NCI-H1105 treated with DMSO at 0.1 percent for 48 hours (cell line): ENCODE results near the gene CLEC18A.
"Not testable (repeated sequence)": the region's sequence is repeated elsewhere in the genome, so short reads cannot be mapped to it uniquely, and the experiment has no call there.

Experiments
- DNase-seq: peaks from one replicate; lab custom pipeline; 2025; lab: John Stamatoyannopoulos, UW

The CLEC18A gene

DNA sequence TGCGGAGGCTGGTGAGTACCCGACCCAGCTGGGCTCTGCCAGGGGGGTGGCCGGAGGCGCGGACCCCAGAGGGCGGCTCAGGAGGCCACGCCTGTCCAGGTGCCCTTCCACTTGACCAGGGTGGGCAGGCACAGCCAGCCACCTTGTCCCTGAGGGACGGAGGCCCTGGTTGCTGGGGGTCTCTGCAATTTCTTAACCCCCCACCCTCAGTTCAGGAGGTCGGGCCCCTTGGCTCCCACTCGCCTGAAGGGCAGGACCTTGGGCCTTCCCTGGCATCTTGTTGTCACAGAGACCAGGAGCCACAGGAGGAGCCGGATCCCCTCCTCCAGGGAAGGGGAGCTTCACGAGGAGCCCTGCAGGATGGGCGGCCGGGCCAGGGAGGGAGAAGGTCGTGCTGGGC lies 982 bp downstream of the CLEC18A start:
- not testable (repeated sequence) for DNase-seq

DNA sequence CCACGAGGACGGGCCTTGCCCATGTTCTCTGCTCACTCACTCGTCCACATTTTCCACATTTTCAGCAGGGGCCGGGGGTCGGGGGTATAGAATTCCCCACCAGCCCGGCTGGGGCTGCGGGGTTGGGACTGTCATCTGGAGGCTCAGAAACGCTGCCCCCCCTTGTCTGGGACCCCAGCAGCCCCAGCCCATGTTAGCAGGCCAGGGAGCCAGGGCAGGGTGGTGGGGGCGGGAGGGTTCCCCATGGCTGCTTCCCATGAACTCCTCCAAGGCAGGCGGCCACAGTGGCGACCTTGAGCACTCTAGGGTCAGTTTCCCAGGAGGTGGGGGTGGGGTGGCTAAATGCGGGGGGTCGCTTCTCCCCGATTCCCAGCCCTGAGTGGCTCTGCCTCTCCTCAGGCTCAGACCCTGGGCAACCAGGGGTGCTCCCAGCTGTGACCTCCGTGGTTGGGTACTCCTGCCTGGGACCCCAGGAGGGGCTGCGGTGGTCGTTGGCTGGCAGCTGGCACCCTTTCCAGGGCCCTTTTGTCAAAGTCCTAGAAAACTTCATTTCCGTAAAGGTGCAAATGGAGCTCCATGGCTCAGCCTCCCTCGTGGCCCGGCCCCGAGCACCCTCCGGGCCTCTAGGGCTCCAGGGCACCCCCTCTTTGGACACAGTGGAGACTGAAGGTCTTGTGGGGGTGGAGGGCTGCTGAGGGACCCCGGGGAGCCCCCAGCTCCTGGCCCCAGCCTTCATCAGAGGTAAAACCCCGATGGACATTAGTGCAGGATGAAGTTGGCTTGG lies 1.6 kb downstream of the CLEC18A start:
- not testable (repeated sequence) for DNase-seq

DNA sequence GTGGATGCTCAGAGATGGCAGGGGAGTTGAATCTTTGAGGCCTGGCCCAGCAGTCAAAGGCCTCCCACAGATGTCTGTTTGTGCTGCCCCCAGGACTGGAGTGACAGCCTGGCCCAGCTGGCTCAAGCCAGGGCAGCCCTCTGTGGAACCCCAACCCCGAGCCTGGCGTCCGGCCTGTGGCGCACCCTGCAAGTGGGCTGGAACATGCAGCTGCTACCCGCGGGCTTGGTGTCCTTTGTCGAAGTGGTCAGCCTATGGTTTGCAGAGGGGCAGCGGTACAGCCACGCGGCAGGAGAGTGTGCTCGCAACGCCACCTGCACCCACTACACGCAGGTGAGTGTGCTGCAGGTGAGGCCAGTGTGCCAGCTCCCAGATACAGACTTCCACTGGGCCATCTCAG lies 3.1 kb downstream of the CLEC18A start:
- not testable (repeated sequence) for DNase-seq

DNA sequence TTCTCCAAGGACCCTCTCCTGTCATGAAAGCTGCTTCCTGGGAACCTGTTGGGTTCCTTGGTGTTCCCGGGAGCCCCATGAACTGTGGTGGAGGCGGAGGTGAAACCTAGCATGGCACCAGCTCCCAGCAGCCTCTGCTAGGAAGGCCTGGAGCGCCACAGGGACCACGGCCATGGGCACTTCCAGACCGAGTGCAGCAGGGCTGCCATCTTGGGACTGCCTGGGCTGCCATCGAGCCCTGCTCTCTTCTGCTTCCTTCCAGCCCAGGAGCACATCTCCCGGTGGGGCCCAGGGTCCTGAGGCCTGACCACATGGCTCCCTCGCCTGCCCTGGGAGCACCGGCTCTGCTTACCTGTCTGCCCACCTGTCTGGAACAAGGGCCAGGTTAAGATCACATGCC lies 12.2 kb downstream of the CLEC18A start:
- DNase-seq: not testable (repeated sequence)

DNA sequence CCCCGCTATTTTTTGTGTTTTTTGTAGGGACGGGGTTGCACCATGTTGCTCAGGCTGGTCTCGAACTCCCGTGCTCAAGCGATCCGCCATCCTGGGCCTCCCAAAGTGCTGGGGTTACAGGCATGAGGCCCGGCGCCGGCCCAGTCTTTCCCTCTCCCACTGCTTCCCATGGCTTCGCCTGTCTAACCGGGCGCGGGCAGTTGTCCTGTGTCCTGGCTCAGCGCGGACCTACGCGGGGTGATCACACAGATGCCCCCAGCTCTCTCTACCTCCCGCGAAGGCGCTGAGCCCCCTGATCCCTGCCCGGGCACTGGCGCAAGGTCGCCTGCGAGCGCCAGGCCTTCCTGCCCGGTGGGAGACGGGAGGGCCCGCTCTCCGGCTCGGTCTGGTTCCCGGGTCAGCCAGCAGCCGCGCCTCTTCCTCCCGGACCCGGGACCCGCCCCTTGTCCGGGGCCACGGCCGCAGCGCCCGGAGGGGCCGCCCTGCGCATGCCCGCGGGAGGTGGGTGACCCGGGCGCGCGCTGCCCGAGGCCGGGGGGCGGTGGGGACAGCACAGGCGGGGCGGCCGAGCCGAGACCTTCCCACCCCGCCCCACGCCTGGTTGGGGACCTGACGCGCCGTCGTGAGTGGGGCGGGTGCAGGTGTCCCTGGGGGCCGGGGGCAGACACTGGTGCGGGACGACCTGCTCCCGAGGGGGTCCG lies 14.0 kb downstream of the CLEC18A start:
- DNase-seq: not testable (repeated sequence)

DNA sequence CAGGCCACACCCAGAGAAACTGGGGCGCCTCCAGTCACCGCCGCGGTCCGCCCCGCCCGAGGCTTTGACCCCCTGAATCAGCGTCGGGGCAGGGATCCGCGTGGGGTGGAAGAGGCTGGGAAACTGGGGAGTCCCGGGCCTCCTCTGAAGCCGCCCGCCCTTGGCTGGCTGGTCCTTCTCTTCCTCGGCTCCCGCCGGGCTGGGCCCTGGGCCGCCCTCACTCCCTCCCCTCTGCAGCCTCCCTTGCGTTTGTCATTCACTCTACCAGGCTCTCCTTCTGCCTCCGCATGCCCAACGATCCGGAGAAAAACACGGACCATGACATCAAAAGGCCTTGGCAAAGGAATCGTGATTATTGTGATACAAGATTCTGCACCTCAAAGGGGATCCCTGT lies 14.5 kb downstream of the CLEC18A start:
- not testable (repeated sequence) for DNase-seq

DNA sequence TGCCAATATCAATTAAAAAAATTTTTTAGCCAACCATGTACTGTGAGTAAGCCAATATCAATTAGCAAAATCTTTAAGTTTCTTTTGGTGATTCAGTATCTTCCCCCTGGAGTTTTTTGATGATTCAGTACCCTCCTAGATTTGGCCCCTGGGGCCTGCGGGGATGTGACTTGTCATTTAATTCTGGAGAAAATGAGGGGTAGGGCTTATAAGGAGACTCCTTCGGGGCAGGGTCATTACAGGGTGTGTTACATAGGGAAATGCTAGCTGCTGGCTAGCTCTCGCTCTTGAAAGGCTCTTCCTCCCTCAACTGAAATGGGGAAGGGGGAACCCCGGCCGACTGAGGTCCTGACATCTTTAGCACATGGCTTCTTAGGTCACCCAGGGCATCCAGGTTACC lies 16.6 kb downstream of the CLEC18A start:
- DNase-seq: not testable (repeated sequence)

DNA sequence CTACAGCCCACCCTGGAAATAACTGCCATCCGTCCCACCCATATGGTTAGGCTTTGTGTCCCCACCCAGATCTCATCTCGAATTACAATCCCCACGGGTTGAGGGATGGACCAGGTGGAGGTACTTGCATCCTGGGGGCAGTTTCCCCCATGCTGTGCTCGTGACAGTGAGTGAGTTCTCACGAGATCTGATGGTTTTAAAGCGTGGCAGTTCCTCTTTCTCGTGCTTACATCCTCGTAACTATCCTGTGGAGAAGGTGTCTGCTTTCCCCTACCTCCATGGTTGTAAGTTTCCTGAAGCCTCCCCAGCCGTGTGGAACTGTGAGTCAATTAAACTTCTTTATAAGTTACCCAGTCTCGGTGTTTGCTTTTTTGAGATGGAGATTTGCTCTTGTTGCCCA lies 17.0 kb downstream of the CLEC18A start:
- DNase-seq: not testable (repeated sequence)

DNA sequence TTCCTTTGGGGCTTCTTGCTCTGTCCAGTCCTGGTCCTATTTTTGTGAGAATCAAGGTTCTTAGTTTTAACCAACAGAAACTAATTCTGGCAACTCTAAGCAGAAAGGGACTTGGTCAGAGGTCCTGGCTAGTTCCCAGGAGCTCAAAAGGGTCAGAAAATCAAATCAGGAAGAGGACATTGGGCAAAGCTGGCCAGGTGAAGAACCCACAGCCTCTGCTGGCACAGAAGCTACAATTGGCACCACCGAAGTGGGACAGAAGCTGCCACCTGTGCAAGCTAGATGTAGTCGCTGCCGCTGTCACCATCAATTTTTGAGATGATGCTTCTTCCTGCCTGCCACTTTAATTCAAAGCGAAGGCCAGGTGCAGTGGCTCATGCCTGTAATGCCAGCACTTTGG lies 18.5 kb downstream of the CLEC18A start:
- DNase-seq: not testable (repeated sequence)

DNA sequence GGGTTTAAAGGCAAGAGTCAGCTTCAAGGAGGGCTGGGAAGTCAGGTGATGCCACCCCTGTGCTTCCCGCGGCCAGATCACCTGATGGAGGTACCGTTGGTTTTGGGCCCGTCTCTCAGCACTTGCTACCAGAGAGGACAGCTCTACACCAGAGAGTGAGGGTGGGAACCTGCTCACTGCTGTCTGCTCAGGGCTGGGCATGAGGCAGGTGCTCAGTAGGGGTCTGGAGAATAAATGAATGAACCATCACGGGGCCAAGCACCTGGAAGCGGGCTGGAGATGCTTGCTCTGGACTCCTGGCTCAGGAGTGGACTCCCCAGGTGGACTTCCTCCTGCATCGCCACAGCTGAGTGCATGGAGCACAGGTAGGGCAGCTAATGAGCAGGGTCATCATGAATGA lies 21.0 kb downstream of the CLEC18A start:
- DNase-seq: not testable (repeated sequence)

DNA sequence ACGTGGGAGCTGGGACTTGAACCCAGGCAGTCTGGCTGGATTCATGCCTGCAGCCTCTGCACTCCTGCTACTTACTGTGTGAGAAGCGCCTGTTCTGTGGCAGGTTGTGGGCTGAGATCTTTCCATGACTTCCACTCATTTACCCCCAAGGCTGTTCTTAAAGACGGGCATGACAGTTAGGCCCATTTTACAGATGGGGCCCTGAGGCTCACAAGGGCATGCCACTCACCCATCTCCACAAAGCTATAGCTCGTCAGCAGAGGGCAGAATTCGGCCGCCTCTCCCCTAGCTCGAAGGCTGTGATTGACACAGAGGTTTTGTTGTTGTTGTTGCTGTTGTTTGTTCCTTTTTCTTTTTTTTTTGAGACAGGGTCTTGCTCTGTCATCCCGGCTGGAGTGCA lies 21.8 kb downstream of the CLEC18A start:
- not testable (repeated sequence) for DNase-seq

DNA sequence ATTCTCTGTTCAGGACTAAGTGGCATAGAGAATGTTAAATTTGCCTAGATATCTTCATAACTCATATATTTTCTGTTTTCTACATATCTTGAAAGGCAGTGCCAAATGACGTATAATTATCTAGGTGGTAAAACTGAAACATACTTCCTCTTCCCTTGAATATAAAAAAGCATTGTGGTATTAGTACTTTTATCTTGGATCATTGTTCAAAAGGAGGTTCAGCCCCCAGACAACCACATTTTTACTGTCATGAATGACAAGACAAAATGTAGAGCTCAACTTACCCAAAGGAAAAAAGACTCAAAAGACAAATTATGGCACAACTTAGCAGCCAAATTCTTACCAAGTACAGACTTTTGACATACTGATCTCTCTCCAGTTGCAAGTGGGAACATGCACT lies 34.1 kb downstream of the CLEC18A start:
- DNase-seq: not testable (repeated sequence)

DNA sequence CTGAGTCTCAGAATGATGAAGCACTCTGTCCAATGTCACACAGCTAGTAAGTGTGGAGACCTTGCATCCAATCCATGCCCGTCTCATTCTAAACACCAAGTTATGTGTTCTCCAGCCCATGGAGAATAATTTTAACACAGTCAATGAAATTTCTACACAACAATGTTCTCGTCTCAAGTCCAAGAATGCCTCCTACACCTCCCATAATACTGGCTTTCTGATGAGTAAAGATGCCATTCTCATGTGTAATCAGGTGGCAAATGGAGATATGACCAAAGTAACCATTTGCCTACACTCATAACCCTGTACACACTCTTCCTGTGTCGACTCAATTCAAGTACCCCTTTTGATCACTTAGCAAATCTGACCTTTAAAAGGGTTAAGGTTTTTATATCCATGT lies 46.8 kb downstream of the CLEC18A start:
- not testable (repeated sequence) for DNase-seq

DNA sequence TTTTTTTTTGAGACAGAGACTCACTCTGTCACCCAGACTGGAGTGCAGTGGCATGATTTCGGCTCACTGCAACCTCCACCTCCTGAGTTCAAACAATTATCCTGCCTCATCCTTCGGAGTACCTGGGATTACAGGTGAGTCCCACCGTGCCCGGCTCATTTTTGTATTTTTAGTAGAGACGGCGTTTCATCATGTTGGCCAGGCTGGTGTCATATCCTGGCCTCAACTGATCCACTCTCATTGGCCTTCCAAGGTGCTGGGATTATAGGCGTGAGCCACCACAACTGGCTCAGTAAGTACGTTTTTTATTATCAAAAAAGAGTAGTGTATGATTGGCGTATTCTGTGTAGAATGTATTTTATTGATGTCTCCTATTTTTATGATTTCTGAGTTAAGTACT lies 48.7 kb downstream of the CLEC18A start:
- not testable (repeated sequence) for DNase-seq

DNA sequence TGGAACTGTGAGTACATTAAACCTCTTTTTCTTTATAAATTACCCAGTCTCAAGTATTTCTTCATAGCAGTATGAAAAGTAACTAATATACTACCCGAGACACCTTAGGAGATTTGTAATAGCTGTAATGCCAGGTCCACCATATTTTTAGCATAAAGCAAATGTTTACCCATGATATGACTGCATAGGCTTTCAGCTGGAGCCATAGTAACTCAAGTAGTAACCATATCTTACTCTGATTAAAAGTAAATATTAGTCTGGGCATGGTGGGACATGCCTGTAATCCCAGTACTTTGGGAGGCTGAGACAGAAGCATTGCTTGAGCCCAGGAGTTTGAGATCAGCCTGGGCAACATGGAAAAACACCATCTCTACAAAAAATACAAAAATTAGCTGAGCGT lies 52.4 kb downstream of the CLEC18A start:
- DNase-seq: not testable (repeated sequence)

DNA sequence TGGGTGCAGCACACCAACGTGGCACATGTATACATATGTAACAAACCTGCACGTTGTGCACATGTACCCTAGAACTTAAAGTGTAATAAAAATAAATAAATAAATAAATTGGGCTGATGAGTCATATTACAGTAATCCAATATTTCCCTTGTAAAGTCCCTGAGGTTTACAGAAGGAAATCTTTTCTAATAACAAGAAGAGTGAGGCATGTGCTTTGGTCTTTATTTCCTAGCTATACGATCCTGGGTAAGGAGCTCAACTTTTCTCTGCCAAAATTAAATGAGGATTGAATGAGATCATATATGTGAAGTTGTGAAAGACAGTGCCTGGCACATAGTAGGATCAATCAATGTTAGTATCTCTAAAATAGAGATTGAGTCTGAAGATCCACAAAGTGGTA lies 57.5 kb downstream of the CLEC18A start:
- not testable (repeated sequence) for DNase-seq

DNA sequence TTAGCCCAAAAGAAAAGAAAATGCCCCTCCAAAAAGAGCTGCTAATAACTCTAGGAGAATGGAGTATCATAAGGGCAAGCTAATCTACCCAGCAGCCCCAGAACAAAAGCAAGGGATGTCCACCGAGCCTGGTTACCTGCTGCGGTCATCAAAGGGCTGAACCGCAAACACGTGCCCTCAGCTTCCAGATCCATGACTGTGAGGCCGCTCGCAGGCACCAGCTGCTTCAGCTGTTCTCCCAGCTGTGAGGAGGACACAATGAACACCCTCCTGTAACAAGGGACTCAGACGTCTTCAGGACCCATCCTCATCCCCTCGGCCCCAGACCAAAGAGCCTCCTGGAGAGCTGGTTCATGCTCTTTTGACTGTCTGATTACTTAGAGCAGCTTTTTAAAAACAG lies 59.5 kb downstream of the CLEC18A start:
- not testable (repeated sequence) for DNase-seq

DNA sequence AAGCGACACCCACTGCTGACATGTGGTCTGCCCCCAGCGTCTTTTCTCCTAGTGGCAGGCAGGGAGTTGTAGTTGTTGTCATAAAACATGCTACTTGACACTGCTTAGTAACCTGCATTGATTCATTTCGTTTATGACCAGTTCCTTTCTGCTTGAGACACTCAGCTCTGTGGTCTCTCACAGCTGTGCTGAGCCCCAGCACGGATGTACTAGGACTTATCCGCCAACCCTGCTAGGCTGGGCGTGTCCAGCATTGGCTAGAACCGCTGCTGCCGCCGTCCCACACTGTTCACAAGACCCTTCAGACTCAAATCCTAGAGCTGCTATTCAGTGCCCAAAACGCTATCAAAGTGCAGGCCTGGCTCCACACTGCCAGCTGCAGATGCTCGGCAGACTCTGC lies 60.0 kb downstream of the CLEC18A start:
- not testable (repeated sequence) for DNase-seq

DNA sequence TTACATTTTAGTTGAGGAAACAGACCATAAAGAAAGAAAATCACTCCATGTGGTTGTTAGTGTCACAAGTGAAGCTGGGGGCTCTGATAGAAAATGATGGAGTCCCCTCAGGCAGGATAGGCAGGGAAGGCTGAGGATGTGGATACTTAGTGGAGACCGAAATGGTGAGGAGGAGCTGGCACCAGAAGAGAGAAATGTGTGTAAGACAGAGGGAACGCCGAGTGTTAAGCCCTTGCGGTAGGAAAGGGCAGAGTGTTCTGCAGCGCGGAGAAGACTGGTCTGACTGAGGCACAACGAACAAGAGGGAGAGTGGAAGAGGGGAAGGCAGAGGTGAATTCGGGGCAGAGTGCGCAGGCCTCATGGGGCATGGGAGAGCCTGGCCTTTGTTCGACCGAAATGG lies 61.2 kb downstream of the CLEC18A start:
- DNase-seq: not testable (repeated sequence)

DNA sequence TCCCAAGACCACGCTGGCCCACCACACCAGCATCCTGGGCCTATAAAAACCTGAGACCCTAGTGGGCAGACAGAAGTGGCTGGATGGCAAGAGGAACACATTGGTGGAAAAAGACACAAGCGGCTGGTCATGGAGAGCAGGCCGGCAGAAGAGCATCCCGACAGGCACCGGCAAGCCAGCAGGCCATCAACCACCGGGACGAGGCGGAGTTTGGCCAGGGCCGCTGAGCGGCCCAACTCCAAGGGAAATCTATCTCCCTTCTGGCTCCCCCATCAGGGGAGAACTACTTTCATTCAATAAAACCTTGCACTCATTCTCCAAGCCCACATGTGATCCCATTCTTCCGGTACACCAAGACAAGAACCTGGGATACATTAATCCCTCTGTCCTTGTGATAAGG lies 61.8 kb downstream of the CLEC18A start:
- not testable (repeated sequence) for DNase-seq
